ENCODE data around the gene KRT12.

DNA sequence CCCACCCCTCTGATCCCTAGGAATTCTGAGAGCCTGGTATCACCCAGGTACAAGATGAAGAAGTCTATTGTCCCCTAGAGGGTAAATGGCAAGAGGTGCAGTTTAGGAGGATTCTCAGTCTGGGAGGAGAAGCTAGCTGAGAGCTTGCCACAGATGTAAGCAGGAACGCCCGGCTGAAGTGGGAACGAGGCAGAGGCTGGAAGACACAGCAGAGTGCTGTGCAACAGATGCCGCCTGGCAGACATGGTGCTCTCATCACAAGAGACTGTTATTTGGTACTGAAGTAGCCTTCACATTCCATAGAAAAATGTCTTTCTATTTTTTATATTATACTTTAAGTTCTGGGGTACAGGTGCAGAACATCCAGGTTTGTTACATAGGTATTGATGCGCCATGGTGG lies 38.3 kb upstream of the KRT12 start:
- TF ChIP-seq, protein P1, sequence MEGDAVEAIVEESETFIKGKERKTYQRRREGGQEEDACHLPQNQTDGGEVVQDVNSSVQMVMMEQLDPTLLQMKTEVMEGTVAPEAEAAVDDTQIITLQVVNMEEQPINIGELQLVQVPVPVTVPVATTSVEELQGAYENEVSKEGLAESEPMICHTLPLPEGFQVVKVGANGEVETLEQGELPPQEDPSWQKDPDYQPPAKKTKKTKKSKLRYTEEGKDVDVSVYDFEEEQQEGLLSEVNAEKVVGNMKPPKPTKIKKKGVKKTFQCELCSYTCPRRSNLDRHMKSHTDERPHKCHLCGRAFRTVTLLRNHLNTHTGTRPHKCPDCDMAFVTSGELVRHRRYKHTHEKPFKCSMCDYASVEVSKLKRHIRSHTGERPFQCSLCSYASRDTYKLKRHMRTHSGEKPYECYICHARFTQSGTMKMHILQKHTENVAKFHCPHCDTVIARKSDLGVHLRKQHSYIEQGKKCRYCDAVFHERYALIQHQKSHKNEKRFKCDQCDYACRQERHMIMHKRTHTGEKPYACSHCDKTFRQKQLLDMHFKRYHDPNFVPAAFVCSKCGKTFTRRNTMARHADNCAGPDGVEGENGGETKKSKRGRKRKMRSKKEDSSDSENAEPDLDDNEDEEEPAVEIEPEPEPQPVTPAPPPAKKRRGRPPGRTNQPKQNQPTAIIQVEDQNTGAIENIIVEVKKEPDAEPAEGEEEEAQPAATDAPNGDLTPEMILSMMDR (IDR thresholded peaks at IDR 0.05): no peak
- TF ChIP-seq KDM1A (IDR thresholded peaks at IDR 0.05; ENCODE audit: low read depth): no peak
- TF ChIP-seq POLR2A (IDR thresholded peaks at IDR 0.05; ENCODE audit: low read length): no peak
- no peak for TF ChIP-seq RARB (CRISPR knock-in tag; IDR thresholded peaks at IDR 0.05)
- TF ChIP-seq NR3C1 (IDR thresholded peaks at IDR 0.05): no peak
